DND-41 (cell line): ENCODE data around the gene RNLS.

Source experiments
- ATAC-seq: fragments of 200-7000 bp; cut with Tn5 transposase; 3 replicates; pipeline ENCODE4 v1.9.1; 2021; ENCODE audit warnings: low read depth; ENCODE audit not compliant: insufficient read depth
- DNase-seq: peaks from one replicate; pipeline ENCODE4 v3.0.0-alpha.2; 2020
- H2AFZ ChIP-seq: 2 replicates; pipeline ENCODE4 v1.6.0; 2012; ENCODE audit warnings: low read depth, low read length
- H3K27ac ChIP-seq: 2 replicates; pipeline ENCODE4 v1.5.1; 2012; ENCODE audit warnings: low read length, inconsistent platforms
- H3K27me3 ChIP-seq: fragments of 200-600 bp; sonication (generic); 2 replicates; pipeline ENCODE4 v1.6.0; 2012; ENCODE audit warnings: low read length, mild to moderate bottlenecking, inconsistent platforms; ENCODE audit not compliant: insufficient read depth, poor library complexity
- H3K36me3 ChIP-seq: 2 replicates; pipeline ENCODE4 v1.5.1; 2012; ENCODE audit warnings: low read length, inconsistent platforms; ENCODE audit not compliant: insufficient read depth
- H3K4me1 ChIP-seq: 2 replicates; pipeline ENCODE4 v1.5.1; 2012; ENCODE audit warnings: mild to moderate bottlenecking, low read length; ENCODE audit not compliant: insufficient read depth
- H3K4me2 ChIP-seq: 2 replicates; pipeline ENCODE4 v1.6.0; 2012; ENCODE audit warnings: mild to moderate bottlenecking, moderate library complexity, low read length, inconsistent platforms; ENCODE audit not compliant: insufficient read depth
- H3K4me3 ChIP-seq, 2 experiments: fragments of 200-600 bp in 1 of 2; shearing (Covaris generic) in 1 of 2; 2 replicates each; pipeline ENCODE4 v1.5.1; 2012 to 2016; ENCODE audit warnings: inconsistent platforms in 2 of 2, low read length in 2 of 2, mild to moderate bottlenecking in 2 of 2, low read depth in 1 of 2, moderate library complexity in 1 of 2
- H3K79me2 ChIP-seq: 2 replicates; pipeline ENCODE4 v1.6.0; 2012; ENCODE audit warnings: low read length, inconsistent platforms; ENCODE audit not compliant: insufficient read depth
- H3K9ac ChIP-seq: 2 replicates; pipeline ENCODE4 v1.6.0; 2012; ENCODE audit warnings: low read depth, mild to moderate bottlenecking, inconsistent platforms, low read length, moderate library complexity
- H3K9me3 ChIP-seq: 2 replicates; pipeline ENCODE4 v1.5.1; 2012; ENCODE audit warnings: low read length, moderate library complexity, mild to moderate bottlenecking, inconsistent platforms; ENCODE audit not compliant: insufficient read depth, severe bottlenecking
- H4K20me1 ChIP-seq: 2 replicates; pipeline ENCODE4 v1.6.0; 2012; ENCODE audit warnings: low read length; ENCODE audit not compliant: insufficient read depth
- CTCF ChIP-seq: IDR thresholded peaks from 2 replicates; pipeline ENCODE4 v1.5.1; 2012; ENCODE audit warnings: borderline replicate concordance, low read length, moderate library complexity, mild to moderate bottlenecking; ENCODE audit not compliant: poor library complexity, severe bottlenecking; ENCODE audit errors: extremely low read depth
- EZH2 ChIP-seq: IDR thresholded peaks from 3 replicates; pipeline ENCODE4 v1.6.1; 2012; ENCODE audit warnings: borderline replicate concordance, low read depth, mild to moderate bottlenecking, moderate library complexity, low read length, inconsistent platforms; ENCODE audit not compliant: severe bottlenecking

RNLS gene

GRCh38 chr10:88401671-88402347 is 181.3 kb downstream of the RNLS start:
- Histone ChIP-seq H3K27me3 (no peaks in the 10 kb centered on the region), H3K27ac (no peak overlapping the region), H3K9me3 (peaks cover 12% of the 10 kb centered on the region), H3K79me2 (no peaks in the 10 kb centered on the region), H3K4me2 (no peak overlapping the region), H3K4me1 (no peaks in the 10 kb centered on the region), H3K36me3 (no peaks in the 10 kb centered on the region), H3K9ac (no peak overlapping the region), H3K4me3 (no peak overlapping the region), H4K20me1 (no peaks in the 10 kb centered on the region), H2AFZ (peak overlapping the region; percentile 37; the same call in 1 of the 2 replicates)
- DNase-seq (no peak), ATAC-seq (no peak)
- TF ChIP-seq CTCF, result peak; percentile 22
- TF ChIP-seq EZH2, result no peak

GRCh38 chr10:88399240-88399639 is 183.9 kb downstream of the RNLS start:
- TF ChIP-seq CTCF, result no peak
- no peak for TF ChIP-seq EZH2
- H3K9ac ChIP-seq, result no peak overlapping the region
- no peaks in the 10 kb centered on the region for H3K79me2 ChIP-seq
- H3K4me3 ChIP-seq, result no peak overlapping the region
- no peak overlapping the region for H2AFZ ChIP-seq
- DNase-seq, result no peak
- no peaks in the 10 kb centered on the region for H3K36me3 ChIP-seq
- no peak for ATAC-seq
- no peaks in the 10 kb centered on the region for H3K27me3 ChIP-seq
- H3K4me2 ChIP-seq, result no peak overlapping the region
- no peaks in the 10 kb centered on the region for H3K4me1 ChIP-seq
- no peak overlapping the region for H3K27ac ChIP-seq
- H4K20me1 ChIP-seq, result no peaks in the 10 kb centered on the region
- H3K9me3 ChIP-seq, result peaks cover 27% of the 10 kb centered on the region

- Histone ChIP-seq H3K27ac (no peak overlapping the region), H3K4me3 (no peak overlapping the region), H3K9me3 (peaks cover 27% of the 10 kb centered on the region), H3K27me3 (no peaks in the 10 kb centered on the region), H3K4me2 (no peak overlapping the region), H4K20me1 (no peaks in the 10 kb centered on the region), H2AFZ (no peak overlapping the region), H3K36me3 (no peaks in the 10 kb centered on the region), H3K4me1 (peaks cover 21% of the 10 kb centered on the region), H3K9ac (no peak overlapping the region), H3K79me2 (no peaks in the 10 kb centered on the region)
- ATAC-seq (no peak), DNase-seq (no peak)
- TF ChIP-seq CTCF (no peak), EZH2 (no peak)
These were observed 187.4 kb downstream of the RNLS start for GRCh38 chr10:88395677-88396076.
